GM18502 (cell line): Measurements from ENCODE around the gene ADAD1.

ENCODE experiments used
- ATAC-seq: cut with Tn5 transposase; IDR thresholded peaks from one replicate; pipeline ENCODE4 v1.9.1; 2021; ENCODE audit warnings: mild to moderate bottlenecking; ENCODE audit not compliant: unreplicated experiment, poor library complexity

The ADAD1 gene

DNA sequence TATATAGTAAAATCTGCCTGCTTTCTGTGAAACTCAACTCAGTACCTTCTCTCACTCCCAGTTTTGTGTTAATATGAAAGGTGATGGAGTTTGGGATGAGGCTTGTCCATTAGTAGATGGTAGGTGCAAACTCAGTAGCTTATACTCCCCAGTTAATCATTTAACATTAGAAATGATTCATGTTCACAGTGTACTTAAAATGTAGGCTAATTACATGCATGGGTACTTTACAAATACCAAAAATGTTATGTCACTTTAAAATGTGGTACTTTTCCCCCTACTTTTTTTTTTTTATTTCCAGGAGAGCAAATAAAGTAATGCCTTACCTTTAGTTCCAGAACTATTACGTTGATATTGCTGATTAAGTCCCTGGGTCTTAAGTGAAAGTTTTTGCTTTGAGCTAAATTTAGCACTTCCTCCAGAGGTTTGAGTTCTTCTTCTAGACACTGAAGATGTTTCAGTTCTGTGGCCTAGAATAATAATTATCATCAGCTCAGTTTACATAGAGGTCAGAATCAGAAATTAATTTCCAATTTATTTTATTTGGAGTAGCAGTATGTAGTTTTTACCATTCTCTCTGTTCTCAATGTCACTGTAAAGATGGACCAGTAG lies 74.7 kb downstream of the ADAD1 start:
- ATAC-seq = no peak

- ATAC-seq = no peak
Observed at GRCh38 chr4:122456231-122457116, 77.7 kb downstream of the ADAD1 start, which contains the start of gene IL2. Gene IL2, minus strand, starts transcription at chr4:122456725. Its CDS starts 285 bp downstream, at chr4:122456440.

- peak; percentile 87 for ATAC-seq
Observed at GRCh38 chr4:122458625-122459024, 79.8 kb downstream of the ADAD1 start.

DNA sequence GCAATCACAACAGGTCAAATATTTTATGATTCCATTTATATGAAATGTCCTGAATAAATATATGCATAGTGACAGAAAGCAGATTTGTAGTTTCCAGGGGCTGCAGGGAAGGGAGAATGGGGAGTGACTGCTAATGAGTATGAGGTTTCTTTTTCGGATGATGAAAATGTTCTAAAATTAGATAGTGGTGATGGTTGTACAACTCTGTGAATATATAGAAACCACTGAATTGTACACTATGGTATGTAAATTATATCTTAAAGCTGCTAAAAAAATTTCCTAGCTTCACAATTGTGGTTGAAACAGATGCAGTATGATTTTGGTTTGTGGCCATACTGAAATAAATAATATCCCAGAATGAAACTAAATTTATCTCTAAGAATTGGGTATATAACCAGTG lies 90.6 kb downstream of the ADAD1 start:
- no peak for ATAC-seq

DNA sequence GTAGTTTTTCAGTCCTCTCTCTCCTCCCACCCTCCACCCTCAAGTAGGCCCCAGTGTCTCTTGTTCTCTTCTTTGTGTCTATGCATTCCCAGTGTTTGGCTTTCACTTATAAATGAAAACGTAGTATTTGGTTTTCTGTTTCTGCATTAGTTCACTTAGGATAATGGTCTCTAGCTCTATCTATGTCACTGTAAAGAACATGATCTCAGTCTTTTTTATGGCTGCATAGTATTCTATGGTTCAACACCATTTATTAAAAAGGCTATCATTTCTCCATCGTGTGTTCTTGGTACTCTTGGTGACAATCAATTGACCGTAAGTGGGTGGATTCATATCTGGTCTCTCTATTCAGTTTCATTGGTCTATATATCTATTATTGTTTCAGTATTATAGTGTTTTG lies 96.4 kb downstream of the ADAD1 start:
- no peak for ATAC-seq

DNA sequence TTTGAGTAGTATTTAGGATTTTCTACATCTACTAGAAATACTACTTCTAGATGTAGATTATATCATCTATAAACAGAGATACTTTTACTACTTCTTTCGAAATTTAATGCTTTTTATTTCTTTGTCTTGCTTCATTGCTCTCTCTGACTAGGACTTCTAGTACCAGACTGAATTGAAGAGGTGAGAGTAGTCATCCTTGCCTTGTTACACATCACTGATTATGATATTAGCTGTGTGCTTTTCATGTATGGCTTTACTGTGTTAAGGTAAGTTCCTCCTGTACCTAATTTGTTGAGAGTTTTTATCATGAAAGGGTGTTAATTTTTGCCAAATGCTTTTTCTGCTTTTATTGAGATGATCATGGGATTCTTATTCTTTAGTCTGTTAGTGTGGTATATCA lies 97.3 kb downstream of the ADAD1 start:
- no peak for ATAC-seq

- no peak for ATAC-seq
Observed at GRCh38 chr4:122476745-122477144, 97.9 kb downstream of the ADAD1 start.
